Stomach (tissue), 9 donors: ENCODE data around the gene ADAM12. TPM values are rescaled to one million over a fixed set of nuclear protein-coding genes. Genes with fewer than 3 reads are reported as not detected.

Experiments
- DNase-seq, 2 donors: peaks; one replicate each; pipeline versions ENCODE4 v3.0.0 to v3.0.0-alpha.2; 2013 to 2019
- H3K27ac ChIP-seq, 5 donors: fragments of 200-600 bp in 4 of 5; sonication (generic) in 4 of 5; one replicate each; pipeline ENCODE4 v1.5.1; 2013 to 2019; ENCODE audit warnings: mild to moderate bottlenecking in 1 of 5, moderate library complexity in 1 of 5
- H3K27me3 ChIP-seq, 3 donors: fragments of 200-600 bp; sonication (generic); one replicate each; pipeline ENCODE4 v1.5.1; 2017 to 2019; ENCODE audit warnings: mixed run types in 1 of 3
- H3K36me3 ChIP-seq, 4 donors: fragments of 200-600 bp; sonication (generic); 1 replicate in 3 of 4; 2 replicates in 1 of 4; pipeline ENCODE4 v1.5.1; 2016 to 2019
- H3K4me1 ChIP-seq, 4 donors: fragments of 200-600 bp; sonication (generic); one replicate each; pipeline ENCODE4 v1.5.1; 2016 to 2019
- H3K4me3 ChIP-seq, 4 donors: fragments of 200-600 bp; sonication (generic) in 3 of 4; one replicate each; pipeline ENCODE4 v1.5.1; 2016 to 2019; ENCODE audit warnings: mild to moderate bottlenecking in 1 of 4
- H3K9me3 ChIP-seq, 4 donors: fragments of 200-600 bp; sonication (generic); one replicate each; pipeline ENCODE4 v1.5.1; 2016 to 2019
- EP300 ChIP-seq: sonication (generic); formaldehyde crosslinking; IDR thresholded peaks from one replicate; pipeline ENCODE4 v1.6.1; 2017; ENCODE audit warnings: antibody characterized with exemption
- POLR2A ChIP-seq, 4 donors: fragments of 450-650 bp; IDR thresholded peaks; one replicate each; pipeline ENCODE4 v1.6.1; 2016; ENCODE audit warnings: antibody characterized with exemption in 4 of 4, control low read depth in 2 of 4, mild to moderate bottlenecking in 1 of 4, moderate library complexity in 1 of 4
- POLR2AphosphoS5 ChIP-seq, 3 donors: sonication (generic); formaldehyde crosslinking; IDR thresholded peaks; one replicate each; pipeline ENCODE4 v1.6.1; 2016; ENCODE audit warnings: antibody characterized with exemption in 3 of 3
- WGBS, 5 donors: extraction: QIAGEN DNeasy Blood & Tissue Kit in 3 of 5; methylation state at CpG; one replicate each; pipeline versions ENCODE4 v1.1.5 to v1.1.7; 2013 to 2018; 5-methylcytosine and 5-hydroxymethylcytosine counted together
- intact Hi-C: fragments of 100-400 bp; cut with DNase I; formaldehyde crosslinking; loops from one replicate; pipeline ENCODE4 v1.15.1; 2023; ENCODE audit warnings: low total_unique reads
- polyA plus RNA-seq, 3 donors: library from polyadenylated mRNA; stranded (reverse); fragments of 200-250 nt; gene quantifications; one replicate each; pipeline ENCODE4 v1.2.3, GENCODE V29; 2013
- total RNA-seq, 5 donors: library from RNA; depleted of rRNA; stranded (reverse); fragments of >200 nt; gene quantifications; one replicate each; pipeline versions ENCODE4 v1.1.0 to v1.2.3, GENCODE V29; 2014 to 2016
- TF ChIP-seq, protein P1 (sequence below), 7 experiments: fragments of 450-650 bp in 4 of 7; fragments of 200-600 bp in 3 of 7; sonication (generic) in 3 of 7; IDR thresholded peaks; one replicate each; pipeline ENCODE4 v1.5.1; 2016 to 2019; ENCODE audit warnings: antibody characterized with exemption in 7 of 7, control low read depth in 2 of 7, mild to moderate bottlenecking in 1 of 7
- donor health status: healthy with polysubstance abuse.
- donor health status: Bipolar disorder and iron deficiency.
- donor health status: healthy.

The ADAM12 gene
- total and polyA plus RNA-seq, 8 donors = 0.03 to 6.4 (median 0.50) TPM; not detected in 3

DNA sequence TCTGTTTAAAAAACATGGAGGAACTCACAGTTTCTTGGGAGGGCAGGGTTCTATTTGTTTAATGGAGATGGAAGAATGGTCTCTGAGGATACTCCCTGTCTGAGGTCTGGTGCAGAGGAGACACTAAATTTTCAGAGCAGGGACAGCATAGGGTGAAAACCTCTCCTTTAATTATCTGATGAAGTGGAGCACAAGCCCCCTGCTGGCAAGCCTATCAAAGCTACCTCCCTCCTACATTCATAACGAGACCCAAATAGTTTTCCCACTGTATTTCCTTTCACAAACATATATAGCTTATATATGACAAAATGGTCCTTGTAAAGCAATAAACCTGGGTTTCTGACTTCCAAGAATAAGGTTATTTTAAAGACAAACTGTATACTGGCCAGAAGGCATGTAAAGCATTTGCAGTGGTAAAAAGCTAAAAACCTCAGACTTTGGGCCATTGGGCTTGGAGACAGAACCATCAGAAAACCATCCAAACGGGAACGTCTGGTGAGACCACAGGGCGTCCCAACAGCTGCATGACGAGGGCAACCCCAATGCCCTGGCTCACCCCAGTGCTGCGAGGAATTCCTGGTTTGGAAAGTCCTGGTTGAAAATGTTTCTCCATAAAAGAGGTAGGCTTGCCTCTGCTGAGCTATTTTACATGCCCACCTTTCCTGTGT is 290.6 kb downstream of the ADAM12 start:
- Histone ChIP-seq H3K4me1 (no peaks in the 10 kb centered on the region), H3K36me3 (no peaks in the 10 kb centered on the region), H3K27ac (no peak overlapping the region), H3K4me3 (no peak overlapping the region), H3K27me3 (no peaks in the 10 kb centered on the region), H3K9me3 (no peaks in the 10 kb centered on the region)
- no peak for DNase-seq
- TF ChIP-seq EP300 = no peak
- TF ChIP-seq, protein P1, sequence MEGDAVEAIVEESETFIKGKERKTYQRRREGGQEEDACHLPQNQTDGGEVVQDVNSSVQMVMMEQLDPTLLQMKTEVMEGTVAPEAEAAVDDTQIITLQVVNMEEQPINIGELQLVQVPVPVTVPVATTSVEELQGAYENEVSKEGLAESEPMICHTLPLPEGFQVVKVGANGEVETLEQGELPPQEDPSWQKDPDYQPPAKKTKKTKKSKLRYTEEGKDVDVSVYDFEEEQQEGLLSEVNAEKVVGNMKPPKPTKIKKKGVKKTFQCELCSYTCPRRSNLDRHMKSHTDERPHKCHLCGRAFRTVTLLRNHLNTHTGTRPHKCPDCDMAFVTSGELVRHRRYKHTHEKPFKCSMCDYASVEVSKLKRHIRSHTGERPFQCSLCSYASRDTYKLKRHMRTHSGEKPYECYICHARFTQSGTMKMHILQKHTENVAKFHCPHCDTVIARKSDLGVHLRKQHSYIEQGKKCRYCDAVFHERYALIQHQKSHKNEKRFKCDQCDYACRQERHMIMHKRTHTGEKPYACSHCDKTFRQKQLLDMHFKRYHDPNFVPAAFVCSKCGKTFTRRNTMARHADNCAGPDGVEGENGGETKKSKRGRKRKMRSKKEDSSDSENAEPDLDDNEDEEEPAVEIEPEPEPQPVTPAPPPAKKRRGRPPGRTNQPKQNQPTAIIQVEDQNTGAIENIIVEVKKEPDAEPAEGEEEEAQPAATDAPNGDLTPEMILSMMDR (IDR thresholded peaks at IDR 0.05) = peak in 1 of 7 experiments; percentile 8
- TF ChIP-seq POLR2AphosphoS5 (IDR thresholded peaks at IDR 0.05) = no peak
- no peak for TF ChIP-seq POLR2A (IDR thresholded peaks at IDR 0.05)
- intact Hi-C loops = no loop called here
- WGBS, 5 donors = 79 to 86% (median 82%) methylated on average over 6 of the region's 6 CpGs

DNA sequence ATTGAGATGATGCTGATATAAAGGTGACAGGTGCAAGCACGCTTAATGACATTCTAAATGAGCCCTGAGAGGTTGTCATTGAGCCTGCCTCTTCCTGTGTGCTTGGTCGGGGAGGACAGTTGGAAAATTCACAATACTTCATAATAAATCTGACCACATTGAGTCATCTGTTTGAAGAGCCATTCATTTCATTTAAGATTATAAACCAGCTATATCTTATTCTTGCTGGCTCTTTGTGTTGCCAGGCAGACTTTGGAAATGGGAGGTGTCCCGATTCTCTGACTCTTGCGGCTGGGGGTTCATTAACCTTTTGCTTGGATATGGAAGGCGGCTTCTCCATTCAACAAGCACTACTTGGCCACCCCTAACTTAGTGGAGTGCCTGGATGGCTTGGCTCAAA is 293.7 kb downstream of the ADAM12 start:
- Histone ChIP-seq H3K36me3 (no peaks in the 10 kb centered on the region), H3K27ac (no peak overlapping the region), H3K9me3 (no peaks in the 10 kb centered on the region), H3K27me3 (no peaks in the 10 kb centered on the region), H3K4me3 (no peak overlapping the region), H3K4me1 (no peaks in the 10 kb centered on the region)
- TF ChIP-seq POLR2AphosphoS5 (IDR thresholded peaks at IDR 0.05) (no peak), POLR2A (IDR thresholded peaks at IDR 0.05) (no peak), EP300 (no peak)
- TF ChIP-seq, protein P1 (IDR thresholded peaks at IDR 0.05) = no peak
- WGBS, 5 donors = 81 to 87% (median 84%) methylated on average over 5 of the region's 5 CpGs
- intact Hi-C loops = no loop called here
- DNase-seq = no peak

DNA sequence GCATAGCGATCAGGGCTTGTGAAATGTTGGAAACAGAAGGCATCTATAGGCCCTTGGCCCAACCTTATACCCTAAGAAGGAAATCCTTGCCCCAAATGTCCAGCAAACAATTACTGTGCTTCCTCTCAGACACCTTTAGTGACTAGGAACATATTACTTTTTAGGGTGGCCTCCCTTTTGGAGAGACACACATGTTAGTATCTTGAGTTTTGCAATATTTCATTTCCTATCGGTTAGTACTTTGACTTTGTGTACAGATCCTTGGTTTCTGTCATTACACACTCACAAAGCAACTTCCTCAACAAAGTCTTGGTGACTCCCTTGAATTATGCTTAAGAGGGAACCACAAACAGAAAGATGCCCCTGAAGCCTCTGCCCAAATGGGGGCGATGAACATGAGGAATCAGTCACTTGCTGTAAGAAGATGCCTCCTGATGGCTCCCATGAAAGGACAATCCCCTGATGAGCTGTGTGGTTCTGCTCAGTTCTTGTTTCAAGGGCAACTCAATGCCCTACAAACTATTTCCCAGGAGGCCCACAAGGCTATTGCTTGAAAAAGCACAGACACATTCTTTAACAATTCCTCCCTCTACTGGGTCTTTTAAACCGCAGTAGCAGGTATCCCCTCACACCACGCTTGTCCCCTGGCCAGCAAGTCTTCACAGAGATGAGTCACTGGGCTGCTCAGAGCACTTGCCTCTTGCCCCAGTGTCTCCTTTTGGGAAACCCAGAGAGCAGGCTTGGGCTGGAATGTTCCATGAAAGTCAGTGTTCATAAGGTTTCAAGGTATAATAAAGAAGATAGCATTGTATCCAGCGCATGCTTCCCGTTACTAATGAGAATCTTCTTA is 295.7 kb downstream of the ADAM12 start:
- no peak for DNase-seq
- Histone ChIP-seq H3K27ac (no peak overlapping the region), H3K36me3 (no peaks in the 10 kb centered on the region), H3K27me3 (no peaks in the 10 kb centered on the region), H3K4me3 (no peak overlapping the region), H3K9me3 (no peaks in the 10 kb centered on the region), H3K4me1 (no peaks in the 10 kb centered on the region)
- 83 to 95% (median 89%) methylated on average over 7 of the region's 7 CpGs for WGBS, 5 donors
- TF ChIP-seq POLR2A (IDR thresholded peaks at IDR 0.05) (no peak), EP300 (no peak), POLR2AphosphoS5 (IDR thresholded peaks at IDR 0.05) (no peak)
- TF ChIP-seq, protein P1 (IDR thresholded peaks at IDR 0.05) = no peak
- intact Hi-C loops = no loop called here

DNA sequence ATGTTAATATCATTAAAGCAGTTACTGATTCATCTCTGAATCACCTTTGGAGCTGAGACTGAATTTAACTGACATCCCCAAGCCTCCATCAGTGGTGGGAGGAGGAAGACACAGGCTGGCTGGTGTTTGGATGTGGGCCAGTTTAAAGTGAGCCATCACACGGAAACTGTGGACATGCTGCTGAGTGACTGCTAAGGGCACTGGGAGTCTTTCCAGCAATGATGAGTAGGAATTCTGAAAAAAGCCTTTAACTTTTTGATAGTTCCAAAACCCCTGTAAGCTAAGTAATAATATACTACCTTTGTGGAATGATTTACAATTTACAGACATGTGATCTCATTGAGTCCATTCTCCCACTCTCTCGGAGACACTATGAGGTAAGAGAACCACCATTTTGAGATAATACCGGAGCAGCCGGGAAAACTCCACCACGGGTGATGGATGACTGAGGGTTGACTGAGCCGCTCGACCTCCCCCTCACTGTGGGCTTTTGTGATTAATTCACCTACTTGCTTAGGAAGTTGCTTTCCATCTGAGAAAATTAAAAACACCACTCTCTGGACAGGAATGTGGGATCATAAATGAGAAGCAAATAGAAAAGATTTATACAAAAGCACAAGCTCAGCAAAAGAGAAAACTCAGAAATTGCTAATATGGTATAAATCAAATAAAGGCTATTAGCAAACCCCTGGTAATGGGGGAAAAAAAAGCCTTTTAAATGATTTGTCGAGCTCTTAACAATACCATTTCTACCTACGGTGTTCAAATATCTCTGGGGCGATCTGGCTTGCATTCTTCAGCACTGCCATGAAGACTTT is 297.2 kb downstream of the ADAM12 start:
- DNase-seq = no peak
- Histone ChIP-seq H3K36me3 (no peaks in the 10 kb centered on the region), H3K4me3 (no peak overlapping the region), H3K27me3 (no peaks in the 10 kb centered on the region), H3K9me3 (no peaks in the 10 kb centered on the region), H3K27ac (no peak overlapping the region), H3K4me1 (no peaks in the 10 kb centered on the region)
- TF ChIP-seq POLR2A (IDR thresholded peaks at IDR 0.05) (no peak), POLR2AphosphoS5 (IDR thresholded peaks at IDR 0.05) (no peak), EP300 (no peak)
- TF ChIP-seq, protein P1 (IDR thresholded peaks at IDR 0.05) = no peak
- intact Hi-C loops = no loop called here
- WGBS, 5 donors = 73 to 81% (median 78%) methylated on average over 10 of the region's 10 CpGs
